Upper lobe of left lung (tissue), 6 donors: Measurements from ENCODE around the gene KCNMA1. TPM values are rescaled to one million over a fixed set of nuclear protein-coding genes. Genes with fewer than 3 reads are reported as not detected.

Source experiments
- ATAC-seq, 2 donors: fragments of 200-7000 bp; cut with Tn5 transposase; one replicate each; pipeline ENCODE4 v1.9.1; 2022; ENCODE audit warnings: mild to moderate bottlenecking in 2 of 2, moderate library complexity in 2 of 2; ENCODE audit not compliant: low FRiP score in 2 of 2
- DNase-seq, 2 donors: peaks; one replicate each; pipeline ENCODE4 v3.0.0-alpha.2; 2019 to 2020
- H3K27ac ChIP-seq, 4 donors: fragments of 200-600 bp; sonication (generic); one replicate each; pipeline ENCODE4 v1.5.1; 2016 to 2019
- H3K27me3 ChIP-seq, 4 donors: fragments of 200-600 bp; sonication (generic); one replicate each; pipeline ENCODE4 v1.5.1; 2017 to 2019
- H3K36me3 ChIP-seq, 4 donors: fragments of 200-600 bp; sonication (generic); one replicate each; pipeline ENCODE4 v1.5.1; 2016 to 2019
- H3K4me1 ChIP-seq, 4 donors: fragments of 200-600 bp; sonication (generic); one replicate each; pipeline ENCODE4 v1.5.1; 2018 to 2019
- H3K4me3 ChIP-seq, 4 donors: fragments of 200-600 bp; sonication (generic); one replicate each; pipeline ENCODE4 v1.5.1; 2017 to 2019; ENCODE audit warnings: mild to moderate bottlenecking in 2 of 4, moderate library complexity in 1 of 4
- H3K9me3 ChIP-seq, 4 donors: fragments of 200-600 bp; sonication (generic); one replicate each; pipeline ENCODE4 v1.5.1; 2018 to 2019
- CTCF ChIP-seq, 6 experiments: fragments of 450-650 bp in 4 of 6; fragments of 200-600 bp in 2 of 6; sonication (generic) in 2 of 6; IDR thresholded peaks; one replicate each; pipeline ENCODE4 v1.5.1; 2016 to 2019; ENCODE audit warnings: antibody characterized with exemption in 6 of 6
- EP300 ChIP-seq, 4 donors: sonication (generic); formaldehyde crosslinking; IDR thresholded peaks; one replicate each; pipeline ENCODE4 v1.5.1; 2017; ENCODE audit warnings: antibody characterized with exemption in 4 of 4, control low read depth in 2 of 4
- POLR2A ChIP-seq, 4 donors: fragments of 450-650 bp; IDR thresholded peaks; one replicate each; pipeline ENCODE4 v1.5.1; 2016 to 2017; ENCODE audit warnings: antibody characterized with exemption in 4 of 4, mild to moderate bottlenecking in 2 of 4
- POLR2AphosphoS5 ChIP-seq, 2 donors: sonication (generic); formaldehyde crosslinking; IDR thresholded peaks; one replicate each; pipeline ENCODE4 v1.5.1; 2017; ENCODE audit warnings: antibody characterized with exemption in 2 of 2
- WGBS, 2 donors: methylation state at CpG; one replicate each; pipeline ENCODE4 v1.1.5; 2017 to 2018; 5-methylcytosine and 5-hydroxymethylcytosine counted together
- total RNA-seq, 6 donors: library from RNA; depleted of rRNA in 4 of 6; stranded (reverse); fragments of >200 nt in 4 of 6; gene quantifications; one replicate each; pipeline versions ENCODE4 v1.1.0 to v1.2.1, GENCODE V29; 2016 to 2021
- donor health status: DM: no; HTN: no; CAD: no; lungs with moderate emphysema.
- donor health status: DM: no; HTN: yes; CAD: no; lungs with severe emphysema.

The KCNMA1 gene
- total RNA-seq, 6 donors from 2014 or later: 5.8 to 107 (median 22.0) TPM

- ATAC-seq: no peak
- H3K27me3 ChIP-seq: no peaks in the 10 kb centered on the region
Observed at GRCh38 chr10:77073663-77073960, 564.0 kb downstream of the KCNMA1 start.

GRCh38 chr10:77072836-77073662, 564.6 kb downstream of the KCNMA1 start:
- Histone ChIP-seq H3K27me3 (no peaks in the 10 kb centered on the region), H3K27ac (no peak overlapping the region), H3K36me3 (no peaks in the 10 kb centered on the region), H3K4me1 (peaks cover 0 to 10% (median 3%) of the 10 kb centered on the region in 4 donors), H3K4me3 (no peak overlapping the region), H3K9me3 (no peaks in the 10 kb centered on the region)
- 52 to 71% methylated on average over 13 of the region's 13 CpGs for WGBS, 2 donors
- ATAC-seq: peak in 1 of 2 donors; percentile 65
- no peak for TF ChIP-seq CTCF (IDR thresholded peaks at IDR 0.05)
- no peak for TF ChIP-seq EP300 (IDR thresholded peaks at IDR 0.05)
- TF ChIP-seq POLR2A (IDR thresholded peaks at IDR 0.05): no peak
- TF ChIP-seq POLR2AphosphoS5 (IDR thresholded peaks at IDR 0.05): no peak
- DNase-seq: peak in 1 of 2 donors; percentile 54

More at GRCh38 chr10:77073663-77073960, 564.0 kb downstream of the KCNMA1 start:
- WGBS, 2 donors: 92 to 95% methylated on average over 5 of the region's 5 CpGs
- H3K4me1 ChIP-seq: peaks cover 0 to 10% (median 3%) of the 10 kb centered on the region in 4 donors
- no peaks in the 10 kb centered on the region for H3K36me3 ChIP-seq
- no peaks in the 10 kb centered on the region for H3K9me3 ChIP-seq
- TF ChIP-seq CTCF (IDR thresholded peaks at IDR 0.05) (no peak), EP300 (IDR thresholded peaks at IDR 0.05) (no peak), POLR2A (IDR thresholded peaks at IDR 0.05) (no peak), POLR2AphosphoS5 (IDR thresholded peaks at IDR 0.05) (no peak)
- H3K4me3 ChIP-seq: no peak overlapping the region
- no peak for DNase-seq
- no peak overlapping the region for H3K27ac ChIP-seq

GRCh38 chr10:77072361-77072835, 565.2 kb downstream of the KCNMA1 start:
- H3K27ac ChIP-seq: no peak overlapping the region
- DNase-seq (no peak), ATAC-seq (no peak)
- H3K36me3 ChIP-seq: no peaks in the 10 kb centered on the region
- no peaks in the 10 kb centered on the region for H3K27me3 ChIP-seq
- no peaks in the 10 kb centered on the region for H3K9me3 ChIP-seq
- H3K4me3 ChIP-seq: no peak overlapping the region
- WGBS, 2 donors: 87% methylated on average over 10 of the region's 10 CpGs
- peaks cover 0 to 10% (median 3%) of the 10 kb centered on the region in 4 donors for H3K4me1 ChIP-seq
- TF ChIP-seq POLR2A (IDR thresholded peaks at IDR 0.05) (no peak), CTCF (IDR thresholded peaks at IDR 0.05) (no peak), POLR2AphosphoS5 (IDR thresholded peaks at IDR 0.05) (no peak), EP300 (IDR thresholded peaks at IDR 0.05) (no peak)

GRCh38 chr10:77071956-77072355, 565.7 kb downstream of the KCNMA1 start:
- 74 to 82% methylated on average over 3 of the region's 3 CpGs for WGBS, 2 donors
- Histone ChIP-seq H3K36me3 (no peaks in the 10 kb centered on the region), H3K4me1 (peaks cover 0 to 10% (median 3%) of the 10 kb centered on the region in 4 donors), H3K27ac (no peak overlapping the region), H3K4me3 (no peak overlapping the region), H3K27me3 (no peaks in the 10 kb centered on the region), H3K9me3 (no peaks in the 10 kb centered on the region)
- ATAC-seq: no peak
- no peak for DNase-seq
- TF ChIP-seq POLR2AphosphoS5 (IDR thresholded peaks at IDR 0.05): no peak

- Histone ChIP-seq H3K4me3 (no peak overlapping the region), H3K9me3 (no peaks in the 10 kb centered on the region), H3K27ac (no peak overlapping the region), H3K27me3 (no peaks in the 10 kb centered on the region), H3K36me3 (no peaks in the 10 kb centered on the region), H3K4me1 (peaks cover 0 to 10% (median 3%) of the 10 kb centered on the region in 4 donors)
- WGBS, 2 donors: 72 to 91% methylated on average over 4 of the region's 4 CpGs
- TF ChIP-seq POLR2A (IDR thresholded peaks at IDR 0.05): no peak
- TF ChIP-seq POLR2AphosphoS5 (IDR thresholded peaks at IDR 0.05): no peak
- no peak for TF ChIP-seq CTCF (IDR thresholded peaks at IDR 0.05)
- TF ChIP-seq EP300 (IDR thresholded peaks at IDR 0.05): no peak
- ATAC-seq (peak in 1 of 2 donors; percentile 59), DNase-seq (no peak)
Observed at GRCh38 chr10:77071001-77071511, 566.6 kb downstream of the KCNMA1 start.
